Measurements from ENCODE around the gene TTI1. TPM values are rescaled to one million over a fixed set of nuclear protein-coding genes. Genes with fewer than 3 reads are reported as not detected.

TTI1 gene
- total RNA-seq, 1 experiment from 2014 or later = 26.9 TPM

DNA sequence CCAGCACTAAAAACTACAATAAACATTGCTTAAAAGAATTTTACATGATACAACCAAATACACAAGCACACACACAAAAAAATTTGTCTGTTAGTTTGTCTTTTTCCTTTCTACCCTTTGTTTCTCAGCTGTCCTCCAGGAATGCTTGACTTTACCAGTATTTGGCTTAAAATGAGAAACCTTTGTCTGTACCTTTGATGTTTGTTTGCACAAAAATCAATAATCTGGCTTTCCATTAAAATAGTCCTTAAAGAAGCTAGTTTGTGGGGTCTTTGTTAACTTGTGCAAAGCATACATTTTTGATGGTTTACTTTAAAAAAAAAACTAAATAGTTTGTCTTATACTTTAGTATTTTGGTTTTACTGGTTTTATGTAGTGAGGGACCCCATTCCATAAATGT lies 49.6 kb upstream of the TTI1 start:
- Histone ChIP-seq H2AFZ (ENCODE audit: low read depth, low read length, poor library complexity, severe bottlenecking) (no peak overlapping the region), H4K20me1 (ENCODE audit: insufficient read depth) (no peaks in the 10 kb centered on the region), H3K27me3 (ENCODE audit: insufficient read depth, low read length) (no peaks in the 10 kb centered on the region), H3K36me3 (ENCODE audit: control insufficient read depth in 1 of 2, insufficient read depth in 2 of 2, low read length in 2 of 2) (peaks cover 3 to 4% of the 10 kb centered on the region in 2 experiments; a peak in 2 of 4 replicates), H3K9me2 (ENCODE audit: insufficient read depth) (no peaks in the 10 kb centered on the region), H3K4me3 (replicated peaks in 1 of 2; ENCODE audit: low read depth in 1 of 2, low read length in 2 of 2) (no peak overlapping the region), H3K79me2 (ENCODE audit: insufficient read depth, low read length) (peaks cover 38% of the 10 kb centered on the region), H3K4me1 (ENCODE audit: control insufficient read depth in 1 of 2, insufficient read depth in 2 of 2, low read length in 2 of 2) (no peaks in the 10 kb centered on the region), H3K9ac (ENCODE audit: low read length) (no peak overlapping the region), H3K27ac (ENCODE audit: low read depth, low read length) (no peak overlapping the region), H3K4me2 (ENCODE audit: low read length) (no peak overlapping the region), H3K9me3 (ENCODE audit: control insufficient read depth in 1 of 2, insufficient read depth in 1 of 2, low read depth in 1 of 2, low read length in 2 of 2) (no peaks in the 10 kb centered on the region)
- BruUV-seq (replicated peaks) = no TSS peak
- ChIA-PET RAD21 (ENCODE audit: low non-redundant PET in 1 of 2, low total read pairs in 2 of 2, uncharacterized antibody in 2 of 2, unreplicated experiment in 2 of 2) (no interaction called here), POLR2A (no interaction called here), CTCF (interaction anchor here (0.9 to 2.3 kb wide), 3 partner anchors 8 to 138 kb away, joined by 3 to 13 read pairs (median 4); no protein-coding TSS in a partner anchor)
- intact Hi-C loops (cut with micrococcal nuclease) = no loop called here
- no peak for TF ChIP-seq SRF (IDR thresholded peaks at IDR 0.05; ENCODE audit: low read depth)
- TF ChIP-seq REST (IDR thresholded peaks at IDR 0.05; ENCODE audit: low read depth) = no peak
- no peak for TF ChIP-seq CEBPB (IDR thresholded peaks at IDR 0.05; ENCODE audit: low read depth)
- TF ChIP-seq CBX3 (IDR thresholded peaks at IDR 0.05; ENCODE audit: low read depth) = no peak
- no peak for TF ChIP-seq JUND (IDR thresholded peaks at IDR 0.05)
- no peak for TF ChIP-seq SIN3A (IDR thresholded peaks at IDR 0.05; ENCODE audit: low read depth)
- TF ChIP-seq YY1 (IDR thresholded peaks at IDR 0.05; ENCODE audit: extremely low read depth, insufficient replicate concordance, low read depth, low read length) = no peak
- TF ChIP-seq ATF3 (IDR thresholded peaks at IDR 0.05) = no peak
- no peak for TF ChIP-seq RAD21 (IDR thresholded peaks at IDR 0.05; ENCODE audit: low read depth)
- TF ChIP-seq EZH2phosphoT487 (IDR thresholded peaks at IDR 0.05; ENCODE audit: borderline replicate concordance) = no peak
- no peak for TF ChIP-seq POLR2A (IDR thresholded peaks at IDR 0.05; ENCODE audit: borderline replicate concordance, extremely low read depth, insufficient read depth, insufficient read length)
- TF ChIP-seq TCF7L2 (IDR thresholded peaks at IDR 0.05; ENCODE audit: borderline replicate concordance, extremely low read depth, insufficient read depth, insufficient read length) = no peak
- TF ChIP-seq POLR2AphosphoS5 (IDR thresholded peaks at IDR 0.05; ENCODE audit: low read depth, low read length) = no peak
- TF ChIP-seq ZFX (IDR thresholded peaks at IDR 0.05) = no peak
- ATAC-seq (no peak), DNase-seq (ENCODE audit: low read depth, low spot score) (no peak)
